ENCODE measurements around the gene NTNG2.

Gene NTNG2

DNA sequence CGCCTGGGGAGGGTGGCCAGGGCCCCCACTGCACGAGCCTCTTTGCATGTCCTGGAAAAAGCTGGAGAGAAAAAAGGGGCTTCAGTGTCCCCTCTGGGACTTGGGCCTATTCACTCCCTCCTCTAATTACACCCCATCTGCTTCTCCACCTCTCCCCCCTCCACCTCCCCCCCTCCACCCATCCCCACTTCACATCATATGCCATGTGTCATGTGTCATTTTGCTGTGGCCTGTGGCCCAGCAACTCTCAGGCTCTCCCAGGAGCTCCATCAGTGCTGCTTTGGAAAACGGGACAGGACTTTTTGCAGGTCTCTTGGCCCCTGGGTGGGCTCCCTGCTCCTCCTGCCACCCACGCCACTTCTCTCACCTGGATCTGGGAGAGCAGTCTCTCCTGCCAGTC, 68.7 kb downstream of the NTNG2 start:
- H3K4me3 ChIP-seq (ENCODE audit: control insufficient read depth, low read depth, low read length): no peak overlapping the region
- DNase-seq (ENCODE audit: low read depth): no peak
- TF ChIP-seq, protein P1, sequence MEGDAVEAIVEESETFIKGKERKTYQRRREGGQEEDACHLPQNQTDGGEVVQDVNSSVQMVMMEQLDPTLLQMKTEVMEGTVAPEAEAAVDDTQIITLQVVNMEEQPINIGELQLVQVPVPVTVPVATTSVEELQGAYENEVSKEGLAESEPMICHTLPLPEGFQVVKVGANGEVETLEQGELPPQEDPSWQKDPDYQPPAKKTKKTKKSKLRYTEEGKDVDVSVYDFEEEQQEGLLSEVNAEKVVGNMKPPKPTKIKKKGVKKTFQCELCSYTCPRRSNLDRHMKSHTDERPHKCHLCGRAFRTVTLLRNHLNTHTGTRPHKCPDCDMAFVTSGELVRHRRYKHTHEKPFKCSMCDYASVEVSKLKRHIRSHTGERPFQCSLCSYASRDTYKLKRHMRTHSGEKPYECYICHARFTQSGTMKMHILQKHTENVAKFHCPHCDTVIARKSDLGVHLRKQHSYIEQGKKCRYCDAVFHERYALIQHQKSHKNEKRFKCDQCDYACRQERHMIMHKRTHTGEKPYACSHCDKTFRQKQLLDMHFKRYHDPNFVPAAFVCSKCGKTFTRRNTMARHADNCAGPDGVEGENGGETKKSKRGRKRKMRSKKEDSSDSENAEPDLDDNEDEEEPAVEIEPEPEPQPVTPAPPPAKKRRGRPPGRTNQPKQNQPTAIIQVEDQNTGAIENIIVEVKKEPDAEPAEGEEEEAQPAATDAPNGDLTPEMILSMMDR (conservative IDR thresholded peaks at IDR 0.05; ENCODE audit: control insufficient read depth, insufficient read depth, low read depth, low read length): no peak

DNA sequence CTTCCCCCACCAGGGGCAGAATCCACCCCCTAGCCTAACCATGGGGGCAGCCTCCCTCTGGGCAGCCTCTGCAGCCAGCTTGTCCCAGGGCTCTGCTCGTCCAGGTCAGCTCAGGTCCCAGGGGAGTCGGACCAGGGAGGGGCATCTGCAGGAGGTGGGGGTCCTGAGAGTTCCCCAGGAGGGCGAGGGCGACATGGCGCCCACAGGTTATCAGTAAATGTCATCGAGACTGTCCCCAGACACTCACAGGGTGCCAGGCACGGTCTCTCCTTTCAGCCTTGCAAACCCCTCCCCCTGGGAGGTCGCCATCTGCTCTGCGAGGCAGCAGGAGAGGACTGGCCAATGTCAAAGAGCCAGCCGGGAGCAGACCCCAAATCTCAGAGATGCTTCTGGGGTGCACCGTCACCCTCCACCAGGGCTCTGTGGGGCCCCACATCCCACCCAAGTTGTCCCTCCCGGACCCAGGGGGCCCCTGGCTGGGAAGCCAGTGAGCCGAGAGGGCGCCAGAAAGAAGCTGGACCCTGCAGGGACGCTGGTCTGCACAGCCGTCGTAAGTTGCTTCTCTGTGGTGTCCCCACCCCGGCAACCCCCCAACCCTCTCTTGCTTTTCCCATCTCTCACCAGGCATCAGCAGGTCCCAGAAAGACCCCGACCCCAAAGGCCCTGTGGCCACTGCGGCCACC, 69.3 kb downstream of the NTNG2 start:
- no peak overlapping the region for H3K4me3 ChIP-seq (ENCODE audit: control insufficient read depth, low read depth, low read length)
- TF ChIP-seq, protein P1 (conservative IDR thresholded peaks at IDR 0.05; ENCODE audit: control insufficient read depth, insufficient read depth, low read depth, low read length): no peak
- DNase-seq (ENCODE audit: low read depth): no peak

DNA sequence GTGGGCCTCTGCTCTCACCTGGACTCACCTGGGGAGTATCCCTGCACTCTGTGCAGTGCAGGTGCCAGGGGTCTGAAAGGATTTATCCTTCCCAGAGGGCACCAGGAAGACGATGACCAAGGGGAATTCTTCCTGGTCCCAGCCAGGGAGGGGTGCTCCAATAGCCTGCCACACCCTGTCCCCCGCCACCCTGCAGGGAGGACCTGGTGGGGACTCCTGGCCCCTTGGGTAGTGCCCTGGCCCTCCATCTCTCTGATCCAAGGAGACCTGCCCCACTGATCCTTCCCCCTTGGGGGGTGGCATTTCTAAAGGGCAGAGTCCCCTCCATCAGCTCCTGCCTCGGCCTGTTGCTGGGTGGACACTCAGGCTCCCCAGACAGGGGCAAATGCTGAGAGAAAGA, 70.7 kb downstream of the NTNG2 start:
- H3K4me3 ChIP-seq (ENCODE audit: control insufficient read depth, low read depth, low read length): no peak overlapping the region
- TF ChIP-seq, protein P1 (conservative IDR thresholded peaks at IDR 0.05; ENCODE audit: control insufficient read depth, insufficient read depth, low read depth, low read length): no peak
- no peak for DNase-seq (ENCODE audit: low read depth)

DNA sequence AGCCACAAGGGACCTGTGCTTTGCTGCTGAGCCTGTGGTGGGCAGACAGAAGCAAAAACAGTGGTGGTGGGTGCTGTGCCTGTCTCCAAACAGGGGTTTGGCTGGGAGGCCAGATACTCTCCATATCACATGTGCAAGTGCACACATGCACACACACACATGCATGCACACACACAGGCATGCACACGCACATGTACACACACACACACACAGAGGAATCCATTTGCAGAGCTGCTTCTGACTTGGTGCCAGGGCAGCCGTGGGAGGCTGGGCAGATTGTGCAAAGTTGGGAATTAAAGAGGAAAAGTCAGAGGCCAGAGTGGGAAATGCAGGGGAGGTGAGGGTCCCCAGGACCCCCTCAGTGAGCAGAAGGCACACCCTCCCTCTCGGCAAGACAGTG, 71.3 kb downstream of the NTNG2 start:
- TF ChIP-seq, protein P1 (conservative IDR thresholded peaks at IDR 0.05; ENCODE audit: control insufficient read depth, insufficient read depth, low read depth, low read length): no peak
- DNase-seq (ENCODE audit: low read depth): no peak
- H3K4me3 ChIP-seq (ENCODE audit: control insufficient read depth, low read depth, low read length): no peak overlapping the region

DNA sequence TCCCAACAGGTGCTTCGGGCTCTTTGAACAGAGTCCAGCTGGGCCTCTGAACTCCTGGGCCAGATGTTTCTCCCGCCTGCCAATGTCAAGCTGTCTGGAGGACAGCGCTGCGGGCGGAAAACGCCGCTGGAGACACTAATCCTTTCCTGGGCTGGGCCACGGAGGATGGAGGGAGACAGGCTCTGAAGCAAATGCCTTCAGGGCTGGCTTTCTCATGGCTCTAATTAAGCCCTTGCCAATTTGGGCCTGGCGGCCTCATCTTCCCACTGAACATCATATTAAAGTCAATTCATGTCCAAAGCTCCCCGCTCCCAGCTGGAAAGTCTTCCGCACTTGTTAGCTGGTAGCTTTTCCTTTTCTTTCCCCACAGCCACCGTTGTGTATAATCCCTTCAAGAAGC, 72.7 kb downstream of the NTNG2 start:
- no peak overlapping the region for H3K4me3 ChIP-seq (ENCODE audit: control insufficient read depth, low read depth, low read length)
- DNase-seq (ENCODE audit: low read depth): no peak
- TF ChIP-seq, protein P1 (conservative IDR thresholded peaks at IDR 0.05; ENCODE audit: control insufficient read depth, insufficient read depth, low read depth, low read length): no peak

DNA sequence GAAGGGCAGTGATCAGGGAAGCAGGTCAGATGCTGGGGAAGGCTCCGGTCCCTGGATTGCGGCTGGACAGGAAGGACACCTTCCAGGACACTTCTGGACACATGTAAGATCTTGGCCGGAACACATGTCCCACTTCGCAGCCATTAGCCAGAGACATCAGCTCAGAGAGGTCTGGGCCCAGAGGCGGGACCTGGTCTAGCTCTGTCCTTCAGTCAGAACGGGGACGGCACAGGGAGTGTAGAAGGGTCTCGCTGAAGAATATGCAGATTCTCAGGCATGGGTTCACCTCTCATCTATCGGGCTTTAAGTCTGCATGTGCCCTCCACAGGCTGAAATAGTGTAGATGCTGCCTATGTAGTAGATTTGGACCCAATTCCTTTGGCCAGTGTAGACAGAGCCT, 73.3 kb downstream of the NTNG2 start:
- TF ChIP-seq, protein P1 (conservative IDR thresholded peaks at IDR 0.05; ENCODE audit: control insufficient read depth, insufficient read depth, low read depth, low read length): no peak
- DNase-seq (ENCODE audit: low read depth): no peak
- H3K4me3 ChIP-seq (ENCODE audit: control insufficient read depth, low read depth, low read length): no peak overlapping the region
